BLaER1 treated with 17β-estradiol and CSF1 and Interleukin-3, amounts not matched to agents 10 nM and 100 nM (cell line): ENCODE measurements around the gene REP15.
"Not testable (repeated sequence)": the region's sequence is repeated elsewhere in the genome, so short reads cannot be mapped to it uniquely, and the experiment has no call there.

Source experiments
- H3K27ac ChIP-seq, 11 experiments: shearing (Covaris generic); formaldehyde crosslinking; 2 replicates each; pipeline ENCODE4 v1.8.1; 2022
- H3K27me3 ChIP-seq, 11 experiments: shearing (Covaris generic); formaldehyde crosslinking; 2 replicates each; pipeline ENCODE4 v1.8.1; 2022
- H3K36me3 ChIP-seq, 11 experiments: shearing (Covaris generic); formaldehyde crosslinking; 2 replicates each; pipeline ENCODE4 v1.8.1; 2022
- H3K4me1 ChIP-seq, 10 experiments: shearing (Covaris generic); formaldehyde crosslinking; 2 replicates each; pipeline ENCODE4 v1.8.1; 2022
- H3K4me2 ChIP-seq, 11 experiments: shearing (Covaris generic); formaldehyde crosslinking; 2 replicates each; pipeline ENCODE4 v1.8.1; 2022
- H3K4me3 ChIP-seq, 10 experiments: shearing (Covaris generic); formaldehyde crosslinking; 2 replicates each; pipeline ENCODE4 v1.8.1; 2022
- H3K9ac ChIP-seq, 11 experiments: shearing (Covaris generic); formaldehyde crosslinking; 2 replicates each; pipeline ENCODE4 v1.8.1; 2022
- H3K9me3 ChIP-seq, 11 experiments: shearing (Covaris generic); formaldehyde crosslinking; replicated peaks in 1 of 11; 2 replicates each; pipeline ENCODE4 v1.8.1; 2022
- H4K20me1 ChIP-seq, 11 experiments: shearing (Covaris generic); formaldehyde crosslinking; 2 replicates each; pipeline ENCODE4 v1.8.1; 2022
- Cebpa-rat ChIP-seq, 11 experiments: shearing (Covaris generic); IDR thresholded peaks; 2 replicates each; pipeline ENCODE4 v1.8.1; 2022

REP15 gene

DNA sequence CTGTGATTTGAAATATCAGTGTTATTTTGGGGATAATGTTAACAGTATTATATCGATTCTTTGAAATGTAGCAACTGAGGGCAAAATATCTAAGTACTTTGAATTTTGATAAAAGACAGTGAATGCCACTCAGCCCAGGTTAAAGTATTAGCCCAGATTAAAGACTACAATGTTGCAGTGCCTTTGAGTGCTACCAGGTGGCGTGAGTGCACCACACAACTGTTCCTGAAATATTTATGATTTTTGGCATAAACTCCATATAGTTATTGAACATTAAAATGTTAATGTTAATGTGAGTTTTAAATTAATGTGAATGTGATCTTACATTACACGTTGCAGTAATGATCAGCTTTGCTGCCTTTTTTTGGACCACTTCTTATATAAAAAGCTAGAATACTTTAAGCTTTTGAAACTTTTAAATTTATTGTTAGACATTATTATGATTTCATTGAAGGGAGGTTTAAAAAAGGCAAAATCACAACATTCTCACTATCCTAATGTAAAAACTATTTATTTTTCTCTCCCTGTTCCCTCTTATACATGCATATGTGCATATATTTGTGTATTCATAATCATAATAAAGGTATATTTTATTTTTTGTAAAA lies 36.9 kb downstream of the REP15 start:
- H3K36me3 ChIP-seq, result peaks cover 74 to 91% (median 84%) of the 10 kb centered on the region in 11 experiments
- no peak for TF ChIP-seq Cebpa-rat (IDR thresholded peaks at IDR 0.05)

DNA sequence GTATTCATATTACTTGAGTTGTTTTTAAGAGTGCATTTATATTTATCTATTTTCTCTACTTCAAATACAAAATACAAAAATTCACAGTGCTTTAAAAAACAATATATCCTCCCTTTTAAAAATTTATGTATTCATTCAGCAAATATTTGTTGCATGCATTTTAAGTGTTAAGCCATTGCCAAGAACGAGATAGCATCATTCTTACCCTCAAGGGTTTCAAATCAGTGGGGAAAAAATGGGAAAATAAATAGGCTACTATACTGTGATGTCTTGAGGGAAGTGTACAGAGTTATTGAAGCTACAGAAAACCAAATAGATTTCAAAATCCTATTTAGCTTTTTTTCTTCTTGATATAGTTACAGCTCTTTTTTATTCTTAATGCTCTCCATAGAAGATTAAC lies 37.5 kb downstream of the REP15 start:
- TF ChIP-seq Cebpa-rat (IDR thresholded peaks at IDR 0.05), result no peak
- no peak overlapping the region for H3K9ac ChIP-seq
- no peak overlapping the region for H3K4me2 ChIP-seq
- no peaks in the 10 kb centered on the region for H3K27me3 ChIP-seq
- H3K9me3 ChIP-seq, result no peaks in the 10 kb centered on the region
- no peak overlapping the region for H3K4me3 ChIP-seq
- no peaks in the 10 kb centered on the region for H3K4me1 ChIP-seq
- peaks cover 77 to 91% (median 84%) of the 10 kb centered on the region in 11 experiments for H3K36me3 ChIP-seq
- no peak overlapping the region for H3K27ac ChIP-seq
- H4K20me1 ChIP-seq, result peaks cover 0 to 49% (median 14%) of the 10 kb centered on the region in 11 experiments; a peak in 14 of 22 replicates

More for the DNA sequence above, 36.9 kb downstream of the REP15 start:
- no peak overlapping the region for H3K4me2 ChIP-seq
- H4K20me1 ChIP-seq, result peaks cover 0 to 51% (median 19%) of the 10 kb centered on the region in 11 experiments; a peak in 15 of 22 replicates
- no peak overlapping the region for H3K9ac ChIP-seq
- H3K27ac ChIP-seq, result no peak overlapping the region
- no peaks in the 10 kb centered on the region for H3K4me1 ChIP-seq
- H3K27me3 ChIP-seq, result no peaks in the 10 kb centered on the region
- no peak overlapping the region for H3K4me3 ChIP-seq
- H3K9me3 ChIP-seq, result no peaks in the 10 kb centered on the region

DNA sequence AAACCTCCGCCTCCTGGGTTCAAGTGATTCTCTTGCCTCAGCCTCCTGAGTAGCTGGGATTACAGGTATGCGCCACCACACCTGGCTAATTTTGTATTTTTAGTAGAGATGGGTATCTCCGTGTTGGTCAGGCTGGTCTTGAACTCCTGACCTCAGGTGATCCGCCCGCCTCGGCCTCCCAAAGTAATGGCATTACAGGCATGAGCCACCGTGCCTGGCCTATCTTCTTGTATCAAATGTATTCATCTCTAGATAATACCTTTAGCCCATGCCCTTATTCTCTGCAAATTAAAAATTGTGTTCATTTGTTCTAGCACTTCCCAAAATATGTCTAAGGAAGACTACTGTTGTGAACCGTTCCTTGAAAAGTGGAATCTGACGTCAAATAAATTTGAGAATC lies 38.1 kb downstream of the REP15 start:
- H3K4me1 ChIP-seq, H3K9me3 ChIP-seq: not testable (repeated sequence)

DNA sequence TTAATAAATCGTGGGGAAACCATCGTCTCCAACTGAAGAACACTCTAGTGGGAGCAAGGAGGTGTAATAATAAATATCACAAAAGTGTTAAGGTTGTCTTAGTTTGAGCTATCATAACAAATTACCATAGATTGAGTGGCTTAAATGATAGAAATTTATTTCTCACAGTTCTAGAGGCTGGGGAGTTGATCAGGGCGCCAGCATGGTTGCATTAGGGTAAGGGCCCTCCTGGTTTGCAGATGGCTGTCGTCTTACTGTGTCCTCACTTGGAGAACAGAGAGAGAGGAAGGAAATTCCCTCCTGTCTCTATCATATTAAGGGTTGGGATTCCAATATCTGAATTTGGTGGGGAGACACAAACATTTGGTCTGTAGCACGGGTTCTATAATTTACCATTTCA lies 47.4 kb downstream of the REP15 start:
- no peak overlapping the region for H3K4me3 ChIP-seq
- H4K20me1 ChIP-seq, result peaks cover 0 to 38% (median 6%) of the 10 kb centered on the region in 11 experiments; a peak in 11 of 22 replicates
- H3K27ac ChIP-seq, result no peak overlapping the region
- no peaks in the 10 kb centered on the region for H3K27me3 ChIP-seq
- no peak for TF ChIP-seq Cebpa-rat (IDR thresholded peaks at IDR 0.05)
- H3K4me1 ChIP-seq, result no peaks in the 10 kb centered on the region
- no peak overlapping the region for H3K4me2 ChIP-seq
- H3K9me3 ChIP-seq, result peaks cover 0 to 4% (median 0%) of the 10 kb centered on the region in 11 experiments; a peak in 1 of 22 replicates
- no peak overlapping the region for H3K9ac ChIP-seq
- peaks cover 79 to 98% (median 95%) of the 10 kb centered on the region in 11 experiments for H3K36me3 ChIP-seq

More for the DNA sequence above, 38.1 kb downstream of the REP15 start:
- not testable (repeated sequence) for H3K27me3 ChIP-seq, H3K4me3 ChIP-seq, H3K9ac ChIP-seq, H3K27ac ChIP-seq, H3K4me2 ChIP-seq
- H3K36me3 ChIP-seq, result peaks cover 79 to 91% (median 84%) of the 10 kb centered on the region in 11 experiments
- peaks cover 0 to 49% (median 12%) of the 10 kb centered on the region in 11 experiments; a peak in 14 of 22 replicates for H4K20me1 ChIP-seq

DNA sequence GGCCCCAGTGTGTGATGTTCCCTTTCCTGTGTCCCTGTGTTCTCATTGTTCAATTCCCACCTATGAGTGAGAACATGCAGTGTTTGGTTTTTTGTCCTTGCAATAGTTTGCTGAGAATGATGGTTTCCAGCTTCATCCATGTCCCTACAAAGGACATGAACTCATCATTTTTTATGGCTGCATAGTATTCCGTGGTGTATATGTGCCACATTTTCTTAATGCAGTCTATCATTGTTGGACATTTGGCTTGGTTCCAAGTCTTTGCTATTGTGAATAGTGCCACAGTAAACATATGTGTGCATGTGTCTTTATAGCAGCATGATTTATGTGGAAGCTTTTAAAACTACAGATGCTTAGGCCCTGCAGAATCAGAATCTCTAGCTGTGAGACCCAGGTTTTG lies 49.5 kb downstream of the REP15 start:
- not testable (repeated sequence) for H3K27me3 ChIP-seq, H3K4me1 ChIP-seq, H3K4me3 ChIP-seq, H3K27ac ChIP-seq, H3K4me2 ChIP-seq, H3K9me3 ChIP-seq, H3K9ac ChIP-seq
- Histone ChIP-seq H4K20me1 (peaks cover 0 to 46% (median 7%) of the 10 kb centered on the region in 11 experiments; a peak in 11 of 22 replicates), H3K36me3 (peaks cover 77 to 98% (median 93%) of the 10 kb centered on the region in 11 experiments)
